ENCODE data around the gene PLEKHA1.

- TF ChIP-seq EZH2 (IDR thresholded peaks at IDR 0.05; ENCODE audit: borderline replicate concordance) (no peak), CTCF (IDR thresholded peaks at IDR 0.05; ENCODE audit: poor library complexity) (no peak), EZH2phosphoT487 (IDR thresholded peaks at IDR 0.05; ENCODE audit: low read depth, severe bottlenecking, unreplicated experiment) (no peak)
Observed at GRCh38 chr10:122426829-122427228, 52.3 kb downstream of the PLEKHA1 start.
